Measurements from ENCODE around the gene ROS1. TPM values are rescaled to one million over a fixed set of nuclear protein-coding genes. Genes with fewer than 3 reads are reported as not detected.

ROS1 gene
- not detected for total RNA-seq

GRCh38 chr6:117425431-117426153, at the start of gene ROS1:
TSS of gene ROS1 (minus strand) at chr6:117425942. CDS start at chr6:117425656, 286 bp downstream.

GRCh38 chr6:117265410-117266256, 160.1 kb downstream of the ROS1 start, which contains the start of gene VGLL2:
TSS of gene VGLL2 (plus strand) at chr6:117265558. CDS start at chr6:117265764, 206 bp downstream.

Small RNAs within 50 kb of the gene (small RNA-seq; reads per million reads assigned to genes)
- gene RN7SKP18 (0 reads per million in 2 donors), gene RNU6-253P (0 to 0.12 reads per million in 2 donors)

Other genes with a start within 250 kb of the ROS1 start
- gene VGLL2, start 160.4 kb downstream of the ROS1 start, total RNA-seq, result not detected
- 1 to 10 TPM; 8.3 to 9.0 TPM for gene DCBLD1, start 56.7 kb upstream of the ROS1 start, total RNA-seq
- 10 to 100 TPM; 14.8 to 22.0 TPM for gene GOPC, start 176.6 kb upstream of the ROS1 start, total RNA-seq
- 10 to 100 TPM; 12.7 to 16.0 TPM for gene NUS1, start 249.5 kb upstream of the ROS1 start, total RNA-seq

Measured in melanocyte of skin (primary cell).